Peyer's patch (tissue), 4 donors: Measurements from ENCODE around the gene SUPT4H1.

ENCODE experiments used
- POLR2A ChIP-seq, 2 donors: fragments of 450-650 bp; IDR thresholded peaks; one replicate each; pipeline ENCODE4 v1.5.1; 2017; ENCODE audit warnings: antibody characterized with exemption in 2 of 2, mild to moderate bottlenecking in 2 of 2, moderate library complexity in 2 of 2
- TF ChIP-seq, protein P1 (sequence below), 6 experiments: fragments of 450-650 bp in 4 of 6; fragments of 200-600 bp in 2 of 6; sonication (generic) in 1 of 6; IDR thresholded peaks; one replicate each; pipeline ENCODE4 v1.5.1; 2017 to 2019; ENCODE audit warnings: antibody characterized with exemption in 6 of 6, mild to moderate bottlenecking in 3 of 6, moderate library complexity in 1 of 6

DNA sequence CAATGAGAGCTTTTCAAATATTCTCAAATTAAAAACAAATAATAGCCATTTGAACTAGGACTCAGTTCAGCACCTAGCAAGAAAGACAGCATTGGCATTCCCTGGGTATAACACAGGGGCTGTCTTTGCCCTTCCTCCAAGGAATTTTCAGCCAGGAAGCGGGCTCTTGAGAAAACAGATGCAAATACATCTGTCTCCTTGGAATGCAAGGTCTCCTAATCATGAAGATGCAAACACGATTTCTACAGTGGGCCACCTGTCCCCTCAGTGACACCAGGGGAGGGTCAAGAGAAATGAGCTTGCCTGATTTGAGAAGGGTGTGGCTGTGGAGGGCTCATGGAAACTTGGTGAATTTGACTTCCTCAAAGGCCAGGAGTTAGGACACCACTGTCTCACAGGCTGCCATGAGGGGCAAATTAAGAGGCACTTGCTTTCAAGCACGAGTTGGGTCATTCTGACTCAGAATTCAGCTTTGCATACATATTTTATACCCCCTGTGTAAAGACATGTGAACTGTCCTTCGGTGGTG, 24.5 kb upstream of the SUPT4H1 start:
- TF ChIP-seq, protein P1, sequence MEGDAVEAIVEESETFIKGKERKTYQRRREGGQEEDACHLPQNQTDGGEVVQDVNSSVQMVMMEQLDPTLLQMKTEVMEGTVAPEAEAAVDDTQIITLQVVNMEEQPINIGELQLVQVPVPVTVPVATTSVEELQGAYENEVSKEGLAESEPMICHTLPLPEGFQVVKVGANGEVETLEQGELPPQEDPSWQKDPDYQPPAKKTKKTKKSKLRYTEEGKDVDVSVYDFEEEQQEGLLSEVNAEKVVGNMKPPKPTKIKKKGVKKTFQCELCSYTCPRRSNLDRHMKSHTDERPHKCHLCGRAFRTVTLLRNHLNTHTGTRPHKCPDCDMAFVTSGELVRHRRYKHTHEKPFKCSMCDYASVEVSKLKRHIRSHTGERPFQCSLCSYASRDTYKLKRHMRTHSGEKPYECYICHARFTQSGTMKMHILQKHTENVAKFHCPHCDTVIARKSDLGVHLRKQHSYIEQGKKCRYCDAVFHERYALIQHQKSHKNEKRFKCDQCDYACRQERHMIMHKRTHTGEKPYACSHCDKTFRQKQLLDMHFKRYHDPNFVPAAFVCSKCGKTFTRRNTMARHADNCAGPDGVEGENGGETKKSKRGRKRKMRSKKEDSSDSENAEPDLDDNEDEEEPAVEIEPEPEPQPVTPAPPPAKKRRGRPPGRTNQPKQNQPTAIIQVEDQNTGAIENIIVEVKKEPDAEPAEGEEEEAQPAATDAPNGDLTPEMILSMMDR (IDR thresholded peaks at IDR 0.05) = no peak
- TF ChIP-seq POLR2A (IDR thresholded peaks at IDR 0.05) = no peak
